Measurements from ENCODE around the gene MTHFD1L. TPM values are rescaled to one million over a fixed set of nuclear protein-coding genes. Genes with fewer than 3 reads are reported as not detected.

MTHFD1L gene
- total RNA-seq, 1 donor from 2014 or later, result 3.1 TPM

DNA sequence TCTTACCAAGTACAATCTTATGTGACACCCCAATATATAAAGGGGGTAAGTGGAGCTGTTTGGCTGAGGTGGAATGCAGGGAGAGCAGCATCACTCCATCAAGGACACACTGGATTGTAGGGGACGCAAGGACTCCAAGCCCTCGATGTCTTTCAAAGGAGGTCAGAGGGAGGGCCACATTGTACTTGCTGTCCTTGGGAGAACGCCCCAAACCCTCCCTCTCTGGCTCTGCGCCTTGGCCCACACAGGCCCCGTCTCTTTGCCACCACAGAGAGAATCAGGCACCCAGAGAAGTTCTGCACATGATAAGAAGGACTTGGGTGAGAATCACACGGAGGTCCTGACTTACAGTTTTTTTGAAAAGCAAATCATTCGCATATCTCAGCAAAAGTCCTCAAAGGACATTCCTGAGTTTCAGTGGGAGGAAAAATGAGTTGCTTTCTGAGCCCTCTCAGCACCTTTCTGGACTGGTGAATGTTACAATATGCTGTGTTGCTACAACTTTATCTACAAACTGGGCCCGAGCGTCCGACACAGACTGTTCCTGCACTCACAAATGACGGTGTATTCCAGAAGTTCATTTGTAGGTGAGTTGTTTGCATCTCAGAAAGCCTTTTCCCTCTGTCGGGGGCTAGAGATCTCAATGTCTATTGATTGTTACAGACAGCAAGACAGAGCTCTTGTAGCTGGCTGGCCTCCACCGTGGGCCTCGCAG lies 281.8 kb downstream of the MTHFD1L start:
- H3K27me3 ChIP-seq (ENCODE audit: low read depth), result no peaks in the 10 kb centered on the region
- peak overlapping the region; percentile 27 for H3K27ac ChIP-seq (replicated peaks)
- intact Hi-C loops (cut with micrococcal nuclease), result no loop called here
- H3K4me1 ChIP-seq, result peaks cover 22% of the 10 kb centered on the region
- H3K4me3 ChIP-seq, result no peak overlapping the region
- DNase-seq, result peak; percentile 33
- no peaks in the 10 kb centered on the region for H3K36me3 ChIP-seq
- TF ChIP-seq, protein P1, sequence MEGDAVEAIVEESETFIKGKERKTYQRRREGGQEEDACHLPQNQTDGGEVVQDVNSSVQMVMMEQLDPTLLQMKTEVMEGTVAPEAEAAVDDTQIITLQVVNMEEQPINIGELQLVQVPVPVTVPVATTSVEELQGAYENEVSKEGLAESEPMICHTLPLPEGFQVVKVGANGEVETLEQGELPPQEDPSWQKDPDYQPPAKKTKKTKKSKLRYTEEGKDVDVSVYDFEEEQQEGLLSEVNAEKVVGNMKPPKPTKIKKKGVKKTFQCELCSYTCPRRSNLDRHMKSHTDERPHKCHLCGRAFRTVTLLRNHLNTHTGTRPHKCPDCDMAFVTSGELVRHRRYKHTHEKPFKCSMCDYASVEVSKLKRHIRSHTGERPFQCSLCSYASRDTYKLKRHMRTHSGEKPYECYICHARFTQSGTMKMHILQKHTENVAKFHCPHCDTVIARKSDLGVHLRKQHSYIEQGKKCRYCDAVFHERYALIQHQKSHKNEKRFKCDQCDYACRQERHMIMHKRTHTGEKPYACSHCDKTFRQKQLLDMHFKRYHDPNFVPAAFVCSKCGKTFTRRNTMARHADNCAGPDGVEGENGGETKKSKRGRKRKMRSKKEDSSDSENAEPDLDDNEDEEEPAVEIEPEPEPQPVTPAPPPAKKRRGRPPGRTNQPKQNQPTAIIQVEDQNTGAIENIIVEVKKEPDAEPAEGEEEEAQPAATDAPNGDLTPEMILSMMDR (IDR thresholded peaks at IDR 0.05; ENCODE audit: borderline replicate concordance), result no peak
- H3K9me3 ChIP-seq (replicated peaks), result no peaks in the 10 kb centered on the region

DNA sequence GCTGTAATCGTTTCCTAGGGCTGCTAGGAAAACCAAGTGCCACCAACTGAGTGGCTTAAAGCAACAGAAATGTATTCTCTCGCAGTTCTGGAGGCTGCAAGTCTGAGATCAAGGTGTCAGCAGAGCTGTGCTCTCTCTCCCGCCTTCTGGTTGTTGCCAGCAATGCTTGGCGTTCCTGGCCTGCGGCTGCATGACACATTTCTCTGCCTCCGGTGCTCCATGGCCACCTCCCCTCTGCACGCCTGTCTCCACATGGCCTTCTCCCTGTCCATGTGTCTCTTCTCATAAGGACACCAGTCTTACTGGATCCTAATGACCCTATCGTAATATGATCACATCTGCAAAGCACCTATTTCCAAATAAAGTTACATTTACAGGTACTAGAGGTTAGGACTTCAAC lies 282.6 kb downstream of the MTHFD1L start:
- TF ChIP-seq, protein P1 (IDR thresholded peaks at IDR 0.05; ENCODE audit: borderline replicate concordance), result no peak
- intact Hi-C loops (cut with micrococcal nuclease), result no loop called here
- no peaks in the 10 kb centered on the region for H3K9me3 ChIP-seq (replicated peaks)
- no peaks in the 10 kb centered on the region for H3K27me3 ChIP-seq (ENCODE audit: low read depth)
- H3K36me3 ChIP-seq, result no peaks in the 10 kb centered on the region
- H3K4me3 ChIP-seq, result no peak overlapping the region
- H3K27ac ChIP-seq (replicated peaks), result peak overlapping the region; percentile 27
- DNase-seq, result peak; percentile 38
- H3K4me1 ChIP-seq, result peaks cover 19% of the 10 kb centered on the region

DNA sequence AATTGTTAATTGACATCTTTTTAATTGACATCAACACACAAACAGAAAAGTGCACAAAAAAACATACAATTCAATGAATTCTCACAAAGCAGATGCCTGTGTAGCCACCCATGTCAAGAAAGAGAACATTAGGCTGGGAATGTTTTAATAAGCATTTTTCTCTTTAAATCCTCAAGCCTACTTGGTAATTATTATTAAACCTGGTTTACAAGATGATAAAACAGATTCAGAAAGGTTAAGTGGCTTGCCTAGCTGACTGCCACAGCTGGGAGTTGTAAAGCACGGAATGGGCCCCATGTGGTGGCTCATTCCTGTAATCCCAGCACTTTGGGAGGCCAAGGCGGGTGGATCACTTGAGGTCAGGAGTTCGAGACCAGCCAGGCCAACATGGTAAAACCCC lies 284.3 kb downstream of the MTHFD1L start:
- Histone ChIP-seq H3K27ac (replicated peaks) (no peak overlapping the region), H3K4me3 (no peak overlapping the region), H3K4me1 (peaks cover 14% of the 10 kb centered on the region), H3K27me3 (ENCODE audit: low read depth) (no peaks in the 10 kb centered on the region), H3K9me3 (replicated peaks) (no peaks in the 10 kb centered on the region), H3K36me3 (no peaks in the 10 kb centered on the region)
- TF ChIP-seq, protein P1 (IDR thresholded peaks at IDR 0.05; ENCODE audit: borderline replicate concordance), result no peak
- DNase-seq, result no peak
- intact Hi-C loops (cut with micrococcal nuclease), result no loop called here
